Bronchial epithelial cell (primary cell): ENCODE measurements around the gene PTPN6. TPM values are rescaled to one million over a fixed set of nuclear protein-coding genes. Genes with fewer than 3 reads are reported as not detected.

Experiments
- DNase-seq: peaks from one replicate; pipeline ENCODE4 v3.0.0-alpha.2; 2010; ENCODE audit warnings: low read depth
- FAIRE-seq: peaks from 2 replicates; lab custom pipeline; 2011; peaks lifted over from hg19 to GRCh38; lab: Jason Lieb, UNC
- H3K27me3 ChIP-seq: 2 replicates; pipeline ENCODE4 v1.5.1; 2011; ENCODE audit warnings: low read length; ENCODE audit not compliant: control insufficient read depth, insufficient read depth
- H3K36me3 ChIP-seq: 2 replicates; pipeline ENCODE4 v1.5.1; 2011; ENCODE audit warnings: low read length; ENCODE audit not compliant: control insufficient read depth, insufficient read depth
- H3K4me3 ChIP-seq: 2 replicates; pipeline ENCODE4 v1.5.1; 2011; ENCODE audit warnings: mild to moderate bottlenecking, low read depth, low read length, control low read depth
- total RNA-seq: library from RNA; depleted of rRNA; stranded (reverse); fragments of >200 nt; gene quantifications from 2 replicates; pipeline ENCODE4 v1.2.1, GENCODE V29; 2014
- TF ChIP-seq, protein P1 (sequence below): IDR thresholded peaks from 2 replicates; pipeline ENCODE4 v1.5.1; 2011; ENCODE audit warnings: mild to moderate bottlenecking, moderate library complexity, low read length, control low read depth, inconsistent platforms; ENCODE audit not compliant: insufficient read depth, severe bottlenecking

PTPN6 gene
- total RNA-seq, 1 donor from 2014 or later, result 12.4 TPM

- TF ChIP-seq, protein P1, sequence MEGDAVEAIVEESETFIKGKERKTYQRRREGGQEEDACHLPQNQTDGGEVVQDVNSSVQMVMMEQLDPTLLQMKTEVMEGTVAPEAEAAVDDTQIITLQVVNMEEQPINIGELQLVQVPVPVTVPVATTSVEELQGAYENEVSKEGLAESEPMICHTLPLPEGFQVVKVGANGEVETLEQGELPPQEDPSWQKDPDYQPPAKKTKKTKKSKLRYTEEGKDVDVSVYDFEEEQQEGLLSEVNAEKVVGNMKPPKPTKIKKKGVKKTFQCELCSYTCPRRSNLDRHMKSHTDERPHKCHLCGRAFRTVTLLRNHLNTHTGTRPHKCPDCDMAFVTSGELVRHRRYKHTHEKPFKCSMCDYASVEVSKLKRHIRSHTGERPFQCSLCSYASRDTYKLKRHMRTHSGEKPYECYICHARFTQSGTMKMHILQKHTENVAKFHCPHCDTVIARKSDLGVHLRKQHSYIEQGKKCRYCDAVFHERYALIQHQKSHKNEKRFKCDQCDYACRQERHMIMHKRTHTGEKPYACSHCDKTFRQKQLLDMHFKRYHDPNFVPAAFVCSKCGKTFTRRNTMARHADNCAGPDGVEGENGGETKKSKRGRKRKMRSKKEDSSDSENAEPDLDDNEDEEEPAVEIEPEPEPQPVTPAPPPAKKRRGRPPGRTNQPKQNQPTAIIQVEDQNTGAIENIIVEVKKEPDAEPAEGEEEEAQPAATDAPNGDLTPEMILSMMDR, result no peak
Observed at GRCh38 chr12:6928022-6928702, 23.0 kb upstream of the PTPN6 start.

GRCh38 chr12:6928703-6929407 lies 22.3 kb upstream of the PTPN6 start:
- TF ChIP-seq, protein P1, result no peak
- H3K36me3 ChIP-seq, result no peaks in the 10 kb centered on the region
- no peaks in the 10 kb centered on the region for H3K27me3 ChIP-seq
- peak overlapping the region; percentile 69 for H3K4me3 ChIP-seq
- FAIRE-seq (no peak), DNase-seq (no peak)

More at GRCh38 chr12:6928022-6928702, 23.0 kb upstream of the PTPN6 start:
- DNase-seq (no peak), FAIRE-seq (no peak)
- H3K4me3 ChIP-seq, result peak overlapping the region; percentile 69
- H3K36me3 ChIP-seq, result no peaks in the 10 kb centered on the region
- no peaks in the 10 kb centered on the region for H3K27me3 ChIP-seq

GRCh38 chr12:6929466-6930452 lies 21.4 kb upstream of the PTPN6 start:
- TF ChIP-seq, protein P1, result no peak
- DNase-seq (no peak), FAIRE-seq (no peak)
- no peaks in the 10 kb centered on the region for H3K36me3 ChIP-seq
- peak overlapping the region; percentile 69 for H3K4me3 ChIP-seq
- H3K27me3 ChIP-seq, result no peaks in the 10 kb centered on the region

DNA sequence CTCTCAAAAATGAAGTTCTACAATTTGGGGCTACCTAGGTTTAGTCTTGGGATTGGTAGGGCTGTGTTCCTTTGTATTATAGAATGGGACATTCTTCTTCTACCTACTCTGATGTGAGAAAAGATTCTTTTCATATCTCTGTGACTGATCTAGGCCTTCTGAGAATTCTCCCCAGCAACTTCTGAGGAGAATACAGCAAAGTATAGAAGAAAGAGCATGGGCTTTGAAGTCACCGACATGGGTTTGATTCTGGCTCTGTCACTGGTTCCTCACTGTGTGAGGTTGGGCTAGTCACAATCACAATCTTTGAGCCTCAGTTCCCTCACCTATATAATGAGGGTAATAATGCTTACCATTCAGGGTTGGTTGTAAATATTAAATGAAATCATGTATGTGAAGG lies 18.4 kb upstream of the PTPN6 start:
- TF ChIP-seq, protein P1, result no peak
- no peaks in the 10 kb centered on the region for H3K27me3 ChIP-seq
- FAIRE-seq (no peak), DNase-seq (no peak)
- H3K36me3 ChIP-seq, result peaks cover 4% of the 10 kb centered on the region
- no peak overlapping the region for H3K4me3 ChIP-seq

DNA sequence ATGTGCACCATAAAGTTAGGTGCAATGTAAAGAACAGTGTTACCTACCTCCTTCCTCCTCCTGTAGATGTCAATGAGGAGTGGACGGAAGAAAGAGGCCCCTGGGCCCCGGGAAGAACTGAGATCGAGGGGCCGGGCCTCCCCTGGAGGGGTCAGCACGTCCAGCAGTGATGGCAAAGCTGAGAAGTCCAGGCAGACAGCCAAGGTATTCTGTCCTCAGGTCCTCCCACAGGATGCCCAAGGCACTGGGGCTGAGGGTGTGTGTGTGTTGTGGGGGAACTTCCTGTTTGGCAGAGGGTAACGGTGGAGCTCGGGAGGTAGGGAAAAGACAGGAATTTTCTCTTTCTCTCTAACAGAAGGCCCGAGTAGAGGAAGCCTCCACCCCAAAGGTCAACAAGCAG lies 17.0 kb upstream of the PTPN6 start:
- DNase-seq (no peak), FAIRE-seq (no peak)
- Histone ChIP-seq H3K4me3 (no peak overlapping the region), H3K36me3 (peaks cover 7% of the 10 kb centered on the region), H3K27me3 (no peaks in the 10 kb centered on the region)
- TF ChIP-seq, protein P1, result no peak
